Measurements from ENCODE around the gene MYBPH.

Gene MYBPH

GRCh38 chr1:203181586-203182386 lies 6.2 kb upstream of the MYBPH start:
- TF ChIP-seq, protein P1, sequence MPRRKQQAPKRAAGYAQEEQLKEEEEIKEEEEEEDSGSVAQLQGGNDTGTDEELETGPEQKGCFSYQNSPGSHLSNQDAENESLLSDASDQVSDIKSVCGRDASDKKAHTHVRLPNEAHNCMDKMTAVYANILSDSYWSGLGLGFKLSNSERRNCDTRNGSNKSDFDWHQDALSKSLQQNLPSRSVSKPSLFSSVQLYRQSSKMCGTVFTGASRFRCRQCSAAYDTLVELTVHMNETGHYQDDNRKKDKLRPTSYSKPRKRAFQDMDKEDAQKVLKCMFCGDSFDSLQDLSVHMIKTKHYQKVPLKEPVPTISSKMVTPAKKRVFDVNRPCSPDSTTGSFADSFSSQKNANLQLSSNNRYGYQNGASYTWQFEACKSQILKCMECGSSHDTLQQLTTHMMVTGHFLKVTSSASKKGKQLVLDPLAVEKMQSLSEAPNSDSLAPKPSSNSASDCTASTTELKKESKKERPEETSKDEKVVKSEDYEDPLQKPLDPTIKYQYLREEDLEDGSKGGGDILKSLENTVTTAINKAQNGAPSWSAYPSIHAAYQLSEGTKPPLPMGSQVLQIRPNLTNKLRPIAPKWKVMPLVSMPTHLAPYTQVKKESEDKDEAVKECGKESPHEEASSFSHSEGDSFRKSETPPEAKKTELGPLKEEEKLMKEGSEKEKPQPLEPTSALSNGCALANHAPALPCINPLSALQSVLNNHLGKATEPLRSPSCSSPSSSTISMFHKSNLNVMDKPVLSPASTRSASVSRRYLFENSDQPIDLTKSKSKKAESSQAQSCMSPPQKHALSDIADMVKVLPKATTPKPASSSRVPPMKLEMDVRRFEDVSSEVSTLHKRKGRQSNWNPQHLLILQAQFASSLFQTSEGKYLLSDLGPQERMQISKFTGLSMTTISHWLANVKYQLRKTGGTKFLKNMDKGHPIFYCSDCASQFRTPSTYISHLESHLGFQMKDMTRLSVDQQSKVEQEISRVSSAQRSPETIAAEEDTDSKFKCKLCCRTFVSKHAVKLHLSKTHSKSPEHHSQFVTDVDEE (CRISPR knock-in tag; IDR thresholded peaks at IDR 0.05), result no peak
- TF ChIP-seq BACH2 (CRISPR knock-in tag; IDR thresholded peaks at IDR 0.05; ENCODE audit: borderline replicate concordance) (no peak), ZNF70 (CRISPR knock-in tag; IDR thresholded peaks at IDR 0.05) (no peak), CREB5 (CRISPR knock-in tag; IDR thresholded peaks at IDR 0.05; ENCODE audit: low read depth) (no peak), ZFP3 (CRISPR knock-in tag; IDR thresholded peaks at IDR 0.05) (no peak), TCF4 (CRISPR knock-in tag; IDR thresholded peaks at IDR 0.05; ENCODE audit: borderline replicate concordance) (no peak), ZC3H10 (CRISPR knock-in tag; IDR thresholded peaks at IDR 0.05) (no peak), RARB (CRISPR knock-in tag; IDR thresholded peaks at IDR 0.05) (no peak), ESRRG (CRISPR knock-in tag; IDR thresholded peaks at IDR 0.05) (no peak), PPARA (CRISPR knock-in tag; IDR thresholded peaks at IDR 0.05; ENCODE audit: borderline replicate concordance) (no peak), TOX (CRISPR knock-in tag; IDR thresholded peaks at IDR 0.05; ENCODE audit: borderline replicate concordance) (no peak), ISL1 (CRISPR knock-in tag; IDR thresholded peaks at IDR 0.05) (no peak), GLIS3 (CRISPR knock-in tag; IDR thresholded peaks at IDR 0.05) (no peak), PATZ1 (CRISPR knock-in tag; IDR thresholded peaks at IDR 0.05; ENCODE audit: borderline replicate concordance) (no peak), OSR1 (CRISPR knock-in tag; IDR thresholded peaks at IDR 0.05) (no peak), SNAI2 (CRISPR knock-in tag; IDR thresholded peaks at IDR 0.05) (no peak)
- TF ChIP-seq, protein P2, sequence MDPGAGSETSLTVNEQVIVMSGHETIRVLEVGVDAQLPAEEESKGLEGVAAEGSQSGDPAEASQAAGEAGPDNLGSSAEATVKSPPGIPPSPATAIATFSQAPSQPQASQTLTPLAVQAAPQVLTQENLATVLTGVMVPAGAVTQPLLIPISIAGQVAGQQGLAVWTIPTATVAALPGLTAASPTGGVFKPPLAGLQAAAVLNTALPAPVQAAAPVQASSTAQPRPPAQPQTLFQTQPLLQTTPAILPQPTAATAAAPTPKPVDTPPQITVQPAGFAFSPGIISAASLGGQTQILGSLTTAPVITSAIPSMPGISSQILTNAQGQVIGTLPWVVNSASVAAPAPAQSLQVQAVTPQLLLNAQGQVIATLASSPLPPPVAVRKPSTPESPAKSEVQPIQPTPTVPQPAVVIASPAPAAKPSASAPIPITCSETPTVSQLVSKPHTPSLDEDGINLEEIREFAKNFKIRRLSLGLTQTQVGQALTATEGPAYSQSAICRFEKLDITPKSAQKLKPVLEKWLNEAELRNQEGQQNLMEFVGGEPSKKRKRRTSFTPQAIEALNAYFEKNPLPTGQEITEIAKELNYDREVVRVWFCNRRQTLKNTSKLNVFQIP (CRISPR knock-in tag; IDR thresholded peaks at IDR 0.05; ENCODE audit: borderline replicate concordance, low read depth), result no peak
- no peak for ATAC-seq

- ATAC-seq, result no peak
- no peak for TF ChIP-seq PATZ1 (CRISPR knock-in tag; IDR thresholded peaks at IDR 0.05; ENCODE audit: borderline replicate concordance)
- TF ChIP-seq ZNF8 (CRISPR knock-in tag; IDR thresholded peaks at IDR 0.05), result no peak
- TF ChIP-seq, protein P1 (CRISPR knock-in tag; IDR thresholded peaks at IDR 0.05), result no peak
- TF ChIP-seq GLIS3 (CRISPR knock-in tag; IDR thresholded peaks at IDR 0.05), result no peak
- TF ChIP-seq PPARA (CRISPR knock-in tag; IDR thresholded peaks at IDR 0.05; ENCODE audit: borderline replicate concordance), result no peak
- TF ChIP-seq OSR1 (CRISPR knock-in tag; IDR thresholded peaks at IDR 0.05), result no peak
- no peak for TF ChIP-seq ZNF70 (CRISPR knock-in tag; IDR thresholded peaks at IDR 0.05)
- TF ChIP-seq RARB (CRISPR knock-in tag; IDR thresholded peaks at IDR 0.05), result no peak
- no peak for TF ChIP-seq ESRRG (CRISPR knock-in tag; IDR thresholded peaks at IDR 0.05)
- no peak for TF ChIP-seq ZFP3 (CRISPR knock-in tag; IDR thresholded peaks at IDR 0.05)
- no peak for TF ChIP-seq TOX (CRISPR knock-in tag; IDR thresholded peaks at IDR 0.05; ENCODE audit: borderline replicate concordance)
- TF ChIP-seq ZFP30 (CRISPR knock-in tag; IDR thresholded peaks at IDR 0.05), result no peak
- TF ChIP-seq TCF4 (CRISPR knock-in tag; IDR thresholded peaks at IDR 0.05; ENCODE audit: borderline replicate concordance), result no peak
- no peak for TF ChIP-seq CREB5 (CRISPR knock-in tag; IDR thresholded peaks at IDR 0.05; ENCODE audit: low read depth)
- no peak for TF ChIP-seq BACH2 (CRISPR knock-in tag; IDR thresholded peaks at IDR 0.05; ENCODE audit: borderline replicate concordance)
- TF ChIP-seq CSDC2 (CRISPR knock-in tag; IDR thresholded peaks at IDR 0.05), result no peak
- no peak for TF ChIP-seq ZNF565 (CRISPR knock-in tag; conservative IDR thresholded peaks at IDR 0.05; ENCODE audit: low read depth)
- no peak for TF ChIP-seq ZC3H10 (CRISPR knock-in tag; IDR thresholded peaks at IDR 0.05)
Observed at GRCh38 chr1:203180611-203181330, 5.1 kb upstream of the MYBPH start.
